RWPE2 (cell line): ENCODE data around the gene C2CD2L.

Experiments used
- ATAC-seq: fragments of 200-7000 bp; cut with Tn5 transposase; 3 replicates; pipeline ENCODE4 v1.9.1; 2021; ENCODE audit warnings: low read depth
- DNase-seq: peaks from one replicate; pipeline ENCODE4 v3.0.0-alpha.2; 2020; ENCODE audit warnings: low spot score
- H3K27ac ChIP-seq: fragments of 450-650 bp; 2 replicates; pipeline ENCODE4 v1.5.1; 2017; ENCODE audit warnings: mild to moderate bottlenecking; ENCODE audit not compliant: poor library complexity, severe bottlenecking
- H3K27me3 ChIP-seq: fragments of 250-450 bp; sonication (Bioruptor Pico); 2 replicates; pipeline ENCODE4 v1.5.1; 2021; ENCODE audit warnings: mild to moderate bottlenecking, moderate library complexity; ENCODE audit not compliant: insufficient read depth, poor library complexity, severe bottlenecking
- H3K36me3 ChIP-seq: fragments of 250-450 bp; sonication (Bioruptor Pico); 2 replicates; pipeline ENCODE4 v1.5.1; 2020; ENCODE audit warnings: low read depth, mild to moderate bottlenecking, moderate library complexity
- H3K4me1 ChIP-seq: fragments of 250-450 bp; sonication (Bioruptor Pico); 2 replicates; pipeline ENCODE4 v1.5.1; 2021; ENCODE audit warnings: mild to moderate bottlenecking, moderate library complexity; ENCODE audit not compliant: insufficient read depth, poor library complexity, severe bottlenecking
- H3K4me3 ChIP-seq: fragments of 250-450 bp; sonication (Bioruptor Pico); 2 replicates; pipeline ENCODE4 v1.5.1; 2021; ENCODE audit warnings: mild to moderate bottlenecking, moderate library complexity; ENCODE audit not compliant: severe bottlenecking
- H3K9me3 ChIP-seq: fragments of 250-450 bp; sonication (Bioruptor Pico); 2 replicates; pipeline ENCODE4 v1.5.1; 2021; ENCODE audit warnings: mild to moderate bottlenecking, moderate library complexity; ENCODE audit not compliant: severe bottlenecking
- CTCF ChIP-seq: fragments of 450-650 bp; IDR thresholded peaks from one replicate; pipeline ENCODE4 v1.5.1; 2017; ENCODE audit warnings: mild to moderate bottlenecking, moderate library complexity; ENCODE audit not compliant: poor library complexity, severe bottlenecking

Gene C2CD2L

GRCh38 chr11:119149786-119150275, 42.7 kb downstream of the C2CD2L start:
- Histone ChIP-seq H3K27ac (no peak overlapping the region), H3K27me3 (no peaks in the 10 kb centered on the region), H3K4me1 (no peaks in the 10 kb centered on the region), H3K9me3 (no peaks in the 10 kb centered on the region), H3K4me3 (no peak overlapping the region), H3K36me3 (no peaks in the 10 kb centered on the region)
- no peak for ATAC-seq
- TF ChIP-seq CTCF, result no peak
- DNase-seq, result no peak

GRCh38 chr11:119152043-119152442, 44.9 kb downstream of the C2CD2L start:
- H3K4me3 ChIP-seq, result no peak overlapping the region
- H3K36me3 ChIP-seq, result no peaks in the 10 kb centered on the region
- H3K4me1 ChIP-seq, result no peaks in the 10 kb centered on the region
- H3K27ac ChIP-seq, result no peak overlapping the region
- H3K9me3 ChIP-seq, result no peaks in the 10 kb centered on the region
- TF ChIP-seq CTCF, result no peak
- no peaks in the 10 kb centered on the region for H3K27me3 ChIP-seq
- no peak for ATAC-seq
- no peak for DNase-seq

GRCh38 chr11:119152604-119153003, 45.5 kb downstream of the C2CD2L start:
- H3K36me3 ChIP-seq, result no peaks in the 10 kb centered on the region
- H3K4me3 ChIP-seq, result no peak overlapping the region
- DNase-seq, result no peak
- H3K27ac ChIP-seq, result no peak overlapping the region
- no peak for TF ChIP-seq CTCF
- no peaks in the 10 kb centered on the region for H3K9me3 ChIP-seq
- no peaks in the 10 kb centered on the region for H3K4me1 ChIP-seq
- no peaks in the 10 kb centered on the region for H3K27me3 ChIP-seq
- ATAC-seq, result no peak

GRCh38 chr11:119153049-119153818, 46.1 kb downstream of the C2CD2L start:
- H3K27me3 ChIP-seq, result no peaks in the 10 kb centered on the region
- DNase-seq (no peak), ATAC-seq (no peak)

More at GRCh38 chr11:119153049-119153818, 46.1 kb downstream of the C2CD2L start:
- no peaks in the 10 kb centered on the region for H3K36me3 ChIP-seq
- no peak for TF ChIP-seq CTCF
- no peak overlapping the region for H3K27ac ChIP-seq
- no peak overlapping the region for H3K4me3 ChIP-seq
- H3K4me1 ChIP-seq, result no peaks in the 10 kb centered on the region
- H3K9me3 ChIP-seq, result no peaks in the 10 kb centered on the region
